ENCODE data around the gene LMX1A.

The LMX1A gene

DNA sequence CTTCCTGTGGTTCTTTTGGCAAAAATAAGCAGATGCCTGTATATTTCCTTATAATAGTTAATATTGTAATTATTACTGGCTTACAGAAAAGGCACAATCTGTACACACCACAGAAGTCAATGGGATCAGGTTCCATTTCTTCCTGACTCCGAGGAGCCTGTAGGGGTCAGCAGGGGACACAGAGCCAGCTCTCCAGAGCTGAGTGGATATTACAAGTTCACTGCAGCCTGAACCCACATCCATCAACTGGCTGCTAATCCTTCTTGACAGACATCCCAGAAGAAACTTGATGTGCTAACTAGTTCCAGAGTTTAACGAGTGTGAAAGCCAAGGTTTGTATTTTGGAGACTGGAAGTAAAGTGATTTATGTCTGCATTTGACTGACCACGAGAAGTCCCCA lies 203.8 kb downstream of the LMX1A start:
- FAIRE-seq: no peak

DNA sequence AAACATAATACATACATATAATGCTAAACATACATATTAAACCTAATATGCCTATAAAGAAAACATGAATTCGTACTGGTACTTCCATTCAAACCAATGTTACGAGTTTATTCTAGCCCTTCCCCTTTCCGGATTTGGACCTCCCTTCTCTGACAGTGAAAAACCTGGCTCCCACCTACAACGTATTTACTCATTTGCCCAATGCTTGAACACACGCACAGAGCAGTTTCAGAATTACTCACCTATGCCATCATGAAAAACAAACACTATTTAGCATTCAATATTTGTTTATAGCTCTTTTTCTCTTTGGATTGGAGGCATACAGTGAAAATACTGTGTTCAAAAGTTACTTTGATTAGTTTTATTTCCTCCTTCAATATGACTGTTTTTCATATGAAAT lies 204.4 kb downstream of the LMX1A start:
- no peak for FAIRE-seq

Measured in colon (tissue), 2 donors.